CD4-positive, alpha-beta T cell treated with Interleukin-2 at 100 ng/mL for 4 hours (primary cell): Measurements from ENCODE around the gene LGR6.
"Not testable (repeated sequence)": the region's sequence is repeated elsewhere in the genome, so short reads cannot be mapped to it uniquely, and the experiment has no call there.

Experiments used
- DNase-seq: peaks from one replicate; pipeline ENCODE4 v3.0.0-alpha.2; 2020; ENCODE audit warnings: low spot score

The LGR6 gene

GRCh38 chr1:202343652-202344349 is 150.2 kb downstream of the LGR6 start:
- DNase-seq: peak; percentile 65

- DNase-seq: no peak
Measured at GRCh38 chr1:202348005-202348508, 154.5 kb downstream of the LGR6 start.

- DNase-seq: peak; percentile 97
Measured at GRCh38 chr1:202348509-202349205, 155.1 kb downstream of the LGR6 start, which contains the start of gene PPP1R12B. Gene PPP1R12B, plus strand, starts transcription at chr1:202348699. Its CDS starts 153 bp downstream, at chr1:202348852.

- DNase-seq: peak; percentile 5
Measured at GRCh38 chr1:202349206-202349928, 155.8 kb downstream of the LGR6 start.

GRCh38 chr1:202351725-202352124 is 158.1 kb downstream of the LGR6 start:
- no peak for DNase-seq

GRCh38 chr1:202352583-202353197 is 159.1 kb downstream of the LGR6 start:
- not testable (repeated sequence) for DNase-seq

GRCh38 chr1:202355944-202356553 is 162.4 kb downstream of the LGR6 start:
- no peak for DNase-seq

- no peak for DNase-seq
Measured at GRCh38 chr1:202357506-202357905, 163.9 kb downstream of the LGR6 start.

- DNase-seq: no peak
Measured at GRCh38 chr1:202361224-202361623, 167.6 kb downstream of the LGR6 start.

GRCh38 chr1:202361701-202362100 is 168.1 kb downstream of the LGR6 start:
- no peak for DNase-seq

GRCh38 chr1:202362212-202362611 is 168.6 kb downstream of the LGR6 start:
- no peak for DNase-seq

GRCh38 chr1:202365092-202365815 is 171.7 kb downstream of the LGR6 start:
- DNase-seq: no peak

- DNase-seq: no peak
Measured at GRCh38 chr1:202367271-202367670, 173.7 kb downstream of the LGR6 start.
